ENCODE measurements around the gene SLC25A48.

DNA sequence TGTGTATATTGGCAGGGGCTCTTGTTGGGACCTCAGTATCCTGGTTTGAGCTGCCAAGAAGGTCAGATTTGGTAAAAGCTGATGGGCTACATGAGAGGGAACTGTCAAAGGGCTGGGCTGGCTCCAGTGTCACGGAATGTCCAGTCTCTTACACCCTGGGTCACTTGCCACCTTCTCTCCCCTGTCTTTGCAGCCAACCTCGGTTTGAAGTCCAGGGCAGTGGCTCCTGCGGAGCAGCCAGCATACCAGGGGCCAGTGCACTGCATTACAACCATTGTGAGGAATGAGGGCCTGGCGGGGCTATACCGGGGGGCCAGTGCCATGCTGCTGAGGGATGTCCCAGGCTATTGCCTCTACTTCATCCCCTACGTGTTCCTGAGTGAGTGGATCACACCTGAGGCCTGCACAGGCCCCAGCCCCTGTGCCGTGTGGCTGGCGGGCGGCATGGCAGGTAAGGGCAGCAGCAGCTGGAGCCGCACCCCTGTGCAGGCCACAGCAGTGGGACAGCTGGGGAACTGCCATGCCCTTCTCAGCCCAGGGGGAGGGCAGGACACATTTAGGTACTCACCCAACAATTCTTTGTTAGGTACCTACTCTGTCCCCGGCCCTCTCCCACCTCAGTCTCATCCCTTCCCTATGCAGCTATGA is 36.9 kb downstream of the SLC25A48 start:
- TF ChIP-seq, protein P1, sequence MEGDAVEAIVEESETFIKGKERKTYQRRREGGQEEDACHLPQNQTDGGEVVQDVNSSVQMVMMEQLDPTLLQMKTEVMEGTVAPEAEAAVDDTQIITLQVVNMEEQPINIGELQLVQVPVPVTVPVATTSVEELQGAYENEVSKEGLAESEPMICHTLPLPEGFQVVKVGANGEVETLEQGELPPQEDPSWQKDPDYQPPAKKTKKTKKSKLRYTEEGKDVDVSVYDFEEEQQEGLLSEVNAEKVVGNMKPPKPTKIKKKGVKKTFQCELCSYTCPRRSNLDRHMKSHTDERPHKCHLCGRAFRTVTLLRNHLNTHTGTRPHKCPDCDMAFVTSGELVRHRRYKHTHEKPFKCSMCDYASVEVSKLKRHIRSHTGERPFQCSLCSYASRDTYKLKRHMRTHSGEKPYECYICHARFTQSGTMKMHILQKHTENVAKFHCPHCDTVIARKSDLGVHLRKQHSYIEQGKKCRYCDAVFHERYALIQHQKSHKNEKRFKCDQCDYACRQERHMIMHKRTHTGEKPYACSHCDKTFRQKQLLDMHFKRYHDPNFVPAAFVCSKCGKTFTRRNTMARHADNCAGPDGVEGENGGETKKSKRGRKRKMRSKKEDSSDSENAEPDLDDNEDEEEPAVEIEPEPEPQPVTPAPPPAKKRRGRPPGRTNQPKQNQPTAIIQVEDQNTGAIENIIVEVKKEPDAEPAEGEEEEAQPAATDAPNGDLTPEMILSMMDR (conservative IDR thresholded peaks at IDR 0.05; ENCODE audit: low read length) = no peak
- TF ChIP-seq EZH2phosphoT487 (IDR thresholded peaks at IDR 0.05; ENCODE audit: borderline replicate concordance, low read depth, low read length) = no peak

All from OCI-LY7 (cell line).